Panc1 (cell line): Measurements from ENCODE around the gene C20orf204. TPM values are rescaled to one million over a fixed set of nuclear protein-coding genes. Genes with fewer than 3 reads are reported as not detected.

ENCODE experiments used
- ATAC-seq: fragments of 200-7000 bp; cut with Tn5 transposase; 2 replicates; pipeline ENCODE4 v1.9.1; 2020; ENCODE audit warnings: mild to moderate bottlenecking, moderate library complexity
- BruUV-seq: library from RNA; stranded (reverse); fragments of 400-500 nt; replicated peaks from 2 replicates; lab custom pipeline; 2021; lab: Mats Ljungman, UMichigan
- CTCF ChIA-PET: fragments of 300-600 bp; sonication (Branson Sonifier 250); formaldehyde crosslinking; loops from one replicate; lab custom pipeline; 2022; ENCODE audit warnings: antibody characterized with exemption; lab: Charles Lee
- POLR2A ChIA-PET: fragments of 300-600 bp; sonication (Branson Sonifier 250); formaldehyde crosslinking; loops from one replicate; lab custom pipeline; 2022; ENCODE audit warnings: antibody characterized with exemption; lab: Charles Lee
- DNase-seq: peaks from one replicate; pipeline ENCODE4 v3.0.0-alpha.2; 2010; ENCODE audit warnings: low read depth, low spot score
- H3K27ac ChIP-seq: 2 replicates; pipeline ENCODE4 v1.5.1; 2011; ENCODE audit warnings: mild to moderate bottlenecking, low read length, inconsistent platforms
- H3K27me3 ChIP-seq: fragments of 200-500 bp; sonication (Bioruptor generic); 2 replicates; pipeline ENCODE4 v1.6.0; 2014; ENCODE audit warnings: low read length, inconsistent platforms; ENCODE audit not compliant: control insufficient read depth, insufficient read depth
- H3K36me3 ChIP-seq: fragments of 200-500 bp; sonication (Bioruptor generic); 2 replicates; pipeline ENCODE4 v1.5.1; 2014; ENCODE audit warnings: inconsistent platforms, mild to moderate bottlenecking, low read length, moderate library complexity; ENCODE audit not compliant: control insufficient read depth, insufficient read depth
- H3K4me1 ChIP-seq: 2 replicates; pipeline ENCODE4 v1.5.1; 2011; ENCODE audit warnings: inconsistent platforms, mild to moderate bottlenecking, low read length, moderate library complexity; ENCODE audit not compliant: control insufficient read depth, insufficient read depth
- H3K4me3 ChIP-seq, 2 experiments: 2 replicates each; pipeline ENCODE4 v1.5.1; 2011 to 2012; ENCODE audit warnings: low read depth in 2 of 2, low read length in 2 of 2, mild to moderate bottlenecking in 2 of 2, inconsistent platforms in 1 of 2, moderate library complexity in 1 of 2
- H3K9me3 ChIP-seq: fragments of 200-500 bp; sonication (Bioruptor generic); 2 replicates; pipeline ENCODE4 v1.5.1; 2014; ENCODE audit warnings: low read depth, mild to moderate bottlenecking, inconsistent platforms, low read length, moderate library complexity; ENCODE audit not compliant: control insufficient read depth, insufficient read depth
- POLR2AphosphoS5 ChIP-seq: IDR thresholded peaks from 2 replicates; pipeline ENCODE4 v1.6.1; 2012; ENCODE audit warnings: mild to moderate bottlenecking, low read depth, low read length, moderate library complexity
- REST ChIP-seq, 2 experiments: IDR thresholded peaks; 2 replicates each; pipeline ENCODE4 v1.6.1; 2011 to 2012; ENCODE audit warnings: low read depth in 2 of 2, control low read depth in 1 of 2, low read length in 1 of 2, mild to moderate bottlenecking in 1 of 2, moderate library complexity in 1 of 2; ENCODE audit not compliant: insufficient read depth in 1 of 2
- SIN3A ChIP-seq: IDR thresholded peaks from 2 replicates; pipeline ENCODE4 v1.6.1; 2012; ENCODE audit warnings: low read depth, mild to moderate bottlenecking, low read length, moderate library complexity, borderline replicate concordance; ENCODE audit not compliant: insufficient read depth
- TCF7L2 ChIP-seq: IDR thresholded peaks from 2 replicates; pipeline ENCODE4 v1.6.1; 2011; ENCODE audit warnings: mild to moderate bottlenecking, low read depth, low read length, inconsistent platforms
- in situ Hi-C: cut with HindIII; loops from 2 replicates; pipeline ENCODE4 v1.10.0; 2016; ENCODE audit warnings: low sequenced_read_pairs, low pct_unique_long_range_greater_than_20kb
- intact Hi-C: fragments of 100-400 bp; cut with micrococcal nuclease; formaldehyde crosslinking; loops from one replicate; pipeline ENCODE4 v1.10.0; 2022; ENCODE audit not compliant: unreplicated experiment
- total RNA-seq: library from RNA; stranded (reverse); gene quantifications from one replicate; pipeline ENCODE4 v1.2.1, GENCODE V29; 2021; ENCODE audit not compliant: unreplicated experiment
- TF ChIP-seq, protein P1 (sequence below): fragments of 450-650 bp; IDR thresholded peaks from 2 replicates; pipeline ENCODE4 v1.5.1; 2017; ENCODE audit warnings: mild to moderate bottlenecking

C20orf204 gene
- total RNA-seq, 1 experiment from 2014 or later = 1.9 TPM

- Histone ChIP-seq H3K9me3 (no peaks in the 10 kb centered on the region), H3K4me1 (peaks cover 59% of the 10 kb centered on the region), H3K27ac (peak overlapping the region; percentile 3), H3K4me3 (no peak overlapping the region), H3K36me3 (no peaks in the 10 kb centered on the region), H3K27me3 (no peaks in the 10 kb centered on the region)
- BruUV-seq = no TSS peak
- TF ChIP-seq REST (IDR thresholded peaks at IDR 0.05; ENCODE audit: insufficient read depth in 1 of 2, low read depth in 2 of 2, low read length in 1 of 2) = no peak
- no peak for TF ChIP-seq SIN3A
- no peak for ATAC-seq
- DNase-seq = no peak
- intact Hi-C loops (no loop called here), in situ Hi-C loops (no loop called here)
- ChIA-PET CTCF (no interaction called here), POLR2A (no interaction called here)
Measured at GRCh38 chr20:64055396-64055892, 19.5 kb downstream of the C20orf204 start.

DNA sequence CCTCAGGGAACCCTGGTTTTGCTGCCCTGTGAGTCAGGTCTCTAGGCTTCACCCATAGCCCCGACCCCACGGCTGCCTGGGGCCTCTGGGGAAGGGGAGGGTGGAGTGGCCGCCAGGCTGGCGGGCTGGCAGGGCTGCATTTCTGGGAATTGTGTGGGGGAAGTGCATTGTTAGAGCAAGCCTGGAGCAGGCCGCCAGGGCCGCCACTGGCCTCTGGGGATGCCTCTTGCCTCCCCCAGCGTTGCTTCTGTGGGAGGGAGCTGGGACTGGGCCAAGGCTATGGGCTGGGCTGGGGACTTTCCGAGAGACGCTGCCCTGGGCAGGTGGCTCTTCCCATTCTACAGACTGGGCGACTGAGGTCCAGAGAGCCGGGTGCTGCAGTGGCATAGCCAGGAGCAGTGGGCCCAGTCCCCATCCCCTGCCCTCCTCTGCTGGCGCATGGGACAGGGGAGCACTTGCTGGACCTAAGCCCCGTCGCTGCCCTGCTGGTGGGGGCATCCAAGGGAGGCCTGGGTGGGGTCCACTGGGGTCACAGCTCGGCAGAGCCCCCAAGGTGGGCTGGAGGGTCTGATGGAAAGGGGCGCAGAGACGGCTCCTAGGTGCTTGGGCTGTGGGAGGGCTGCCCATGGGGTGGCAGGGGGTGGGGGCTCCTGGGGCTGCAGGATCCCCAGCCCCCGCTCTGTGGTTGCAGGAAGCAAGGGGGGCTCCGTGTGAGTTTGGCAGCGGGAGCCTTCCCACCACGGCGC is 20.1 kb downstream of the C20orf204 start:
- intact Hi-C loops (no loop called here), in situ Hi-C loops (no loop called here)
- Histone ChIP-seq H3K27ac (peak overlapping the region; percentile 3), H3K27me3 (no peaks in the 10 kb centered on the region), H3K9me3 (no peaks in the 10 kb centered on the region), H3K4me3 (no peak overlapping the region), H3K36me3 (no peaks in the 10 kb centered on the region), H3K4me1 (peaks cover 53% of the 10 kb centered on the region)
- DNase-seq (no peak), ATAC-seq (peak; percentile 45)
- ChIA-PET POLR2A (no interaction called here), CTCF (interaction anchor here (0.6 to 2.3 kb wide), 2 partner anchors 10 to 17 kb away, joined by 6 to 14 read pairs; no protein-coding TSS in a partner anchor)
- no peak for TF ChIP-seq SIN3A
- TF ChIP-seq, protein P1, sequence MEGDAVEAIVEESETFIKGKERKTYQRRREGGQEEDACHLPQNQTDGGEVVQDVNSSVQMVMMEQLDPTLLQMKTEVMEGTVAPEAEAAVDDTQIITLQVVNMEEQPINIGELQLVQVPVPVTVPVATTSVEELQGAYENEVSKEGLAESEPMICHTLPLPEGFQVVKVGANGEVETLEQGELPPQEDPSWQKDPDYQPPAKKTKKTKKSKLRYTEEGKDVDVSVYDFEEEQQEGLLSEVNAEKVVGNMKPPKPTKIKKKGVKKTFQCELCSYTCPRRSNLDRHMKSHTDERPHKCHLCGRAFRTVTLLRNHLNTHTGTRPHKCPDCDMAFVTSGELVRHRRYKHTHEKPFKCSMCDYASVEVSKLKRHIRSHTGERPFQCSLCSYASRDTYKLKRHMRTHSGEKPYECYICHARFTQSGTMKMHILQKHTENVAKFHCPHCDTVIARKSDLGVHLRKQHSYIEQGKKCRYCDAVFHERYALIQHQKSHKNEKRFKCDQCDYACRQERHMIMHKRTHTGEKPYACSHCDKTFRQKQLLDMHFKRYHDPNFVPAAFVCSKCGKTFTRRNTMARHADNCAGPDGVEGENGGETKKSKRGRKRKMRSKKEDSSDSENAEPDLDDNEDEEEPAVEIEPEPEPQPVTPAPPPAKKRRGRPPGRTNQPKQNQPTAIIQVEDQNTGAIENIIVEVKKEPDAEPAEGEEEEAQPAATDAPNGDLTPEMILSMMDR = no peak
- no peak for TF ChIP-seq POLR2AphosphoS5
- no peak for TF ChIP-seq TCF7L2
- TF ChIP-seq REST (IDR thresholded peaks at IDR 0.05; ENCODE audit: insufficient read depth in 1 of 2, low read depth in 2 of 2, low read length in 1 of 2) = no peak
- BruUV-seq = no TSS peak
